Adrenal gland (tissue), 12 donors: ENCODE data around the gene RNF217. TPM values are rescaled to one million over a fixed set of nuclear protein-coding genes. Genes with fewer than 3 reads are reported as not detected.

Experiments
- DNase-seq, 7 donors: peaks; one replicate each; pipeline ENCODE4 v3.0.0-alpha.2; 2019 to 2020
- H3K27ac ChIP-seq, 5 donors: fragments of 200-600 bp; sonication (generic) in 4 of 5; 1 replicate in 3 of 5; 2 replicates in 2 of 5; pipeline versions ENCODE4 v1.5.1 to v1.8.0; 2016 to 2020; ENCODE audit warnings: mild to moderate bottlenecking in 1 of 5
- H3K27me3 ChIP-seq: fragments of 200-600 bp; 2 replicates; pipeline ENCODE4 v1.8.0; 2021
- H3K36me3 ChIP-seq, 2 donors: fragments of 200-600 bp; replicated peaks in 1 of 2; 1 replicate in 1 of 2; 2 replicates in 1 of 2; pipeline versions ENCODE4 v1.5.1 to v1.8.0; 2018 to 2022
- H3K4me1 ChIP-seq, 2 donors: fragments of 200-600 bp; replicated peaks in 1 of 2; 1 replicate in 1 of 2; 2 replicates in 1 of 2; pipeline versions ENCODE4 v1.5.1 to v1.8.0; 2018 to 2021
- H3K4me3 ChIP-seq, 4 donors: fragments of 200-600 bp; sonication (generic) in 3 of 4; one replicate each; pipeline ENCODE4 v1.5.1; 2016 to 2018
- H3K9me3 ChIP-seq, 3 donors: fragments of 200-600 bp; sonication (generic) in 1 of 3; replicated peaks in 1 of 3; 1 replicate in 2 of 3; 2 replicates in 1 of 3; pipeline versions ENCODE4 v1.5.1 to v1.8.0; 2016 to 2021
- CTCF ChIP-seq, 6 experiments: fragments of 450-650 bp in 4 of 6; fragments of 200-600 bp in 2 of 6; sonication (generic) in 1 of 6; IDR thresholded peaks; 1 replicate in 5 of 6; 2 replicates in 1 of 6; pipeline versions ENCODE4 v1.5.1 to v1.8.0; 2016 to 2021; ENCODE audit warnings: antibody characterized with exemption in 6 of 6, mild to moderate bottlenecking in 2 of 6, moderate library complexity in 1 of 6
- POLR2A ChIP-seq, 2 donors: fragments of 450-650 bp; IDR thresholded peaks; one replicate each; pipeline ENCODE4 v1.6.1; 2017; ENCODE audit warnings: antibody characterized with exemption in 2 of 2, mild to moderate bottlenecking in 2 of 2, moderate library complexity in 1 of 2
- WGBS, 4 donors: extraction: QIAGEN DNeasy Blood & Tissue Kit in 2 of 4; methylation state at CpG; one replicate each; pipeline versions ENCODE4 v1.1.5 to v1.1.7; 2013 to 2017; 5-methylcytosine and 5-hydroxymethylcytosine counted together
- intact Hi-C, 2 donors: fragments of 100-400 bp; cut with DNase I; formaldehyde crosslinking; loops; one replicate each; pipeline versions ENCODE4 v1.14.1 to v1.15.0; 2022 to 2023
- polyA plus RNA-seq, 3 donors: library from polyadenylated mRNA; stranded (reverse); fragments of 200-250 nt in 2 of 3; fragments of 350-450 nt in 1 of 3; fragmentation: Illumina TruSeq in 1 of 3; extraction: RNeasy Lipid Tissue Mini Kit (QIAGEN cat#74804) in 1 of 3; gene quantifications; one replicate each; pipeline ENCODE4 v1.2.3, GENCODE V29; 2013 to 2014
- total RNA-seq, 9 donors: library from RNA; depleted of rRNA in 4 of 9; stranded (reverse); fragments of >200 nt in 4 of 9; fragments of 120-200 nt in 1 of 9; fragmentation: NEBNext Ultra II Directional in 1 of 9; extraction: Animal tissue kit (Norgen Biotek cat#: 25700) in 1 of 9; gene quantifications; one replicate each; pipeline versions ENCODE4 v1.1.0 to v1.2.4, GENCODE V29; 2013 to 2023
- donor health status: healthy with polysubstance abuse.
- donor health status: Bipolar disorder and iron deficiency.
- donor health status: DM: yes; HTN: yes; CAD: no.
- donor health status: DM: no; HTN: no; CAD: no.
- donor health status: DM: no; HTN: no; CAD: no.
- donor health status: DM: yes; HTN: yes; CAD: no.

The RNF217 gene
- total and polyA plus RNA-seq, 12 donors: 4.6 to 23.0 (median 11.5) TPM

- Histone ChIP-seq H3K9me3 (no peaks in the 10 kb centered on the region), H3K4me1 (no peaks in the 10 kb centered on the region), H3K36me3 (peaks cover 0 to 8% of the 10 kb centered on the region in 2 donors), H3K4me3 (no peak overlapping the region), H3K27ac (no peak overlapping the region), H3K27me3 (no peaks in the 10 kb centered on the region)
- WGBS, 4 donors: 74 to 82% (median 80%) methylated on average over 2 of the region's 2 CpGs
- DNase-seq: no peak
- intact Hi-C loops: no loop called here
- TF ChIP-seq CTCF (IDR thresholded peaks at IDR 0.05) (no peak), POLR2A (IDR thresholded peaks at IDR 0.05) (no peak)
Observed at GRCh38 chr6:125048274-125048673, 86.0 kb downstream of the RNF217 start.

GRCh38 chr6:125050663-125051318, 88.6 kb downstream of the RNF217 start:
- DNase-seq: no peak
- peaks cover 0 to 1% of the 10 kb centered on the region in 2 donors for H3K36me3 ChIP-seq
- no peaks in the 10 kb centered on the region for H3K4me1 ChIP-seq
- 61 to 67% (median 64%) methylated on average over 4 of the region's 4 CpGs for WGBS, 4 donors
- no peak overlapping the region for H3K27ac ChIP-seq
- intact Hi-C loops: no loop called here
- H3K4me3 ChIP-seq: no peak overlapping the region
- H3K27me3 ChIP-seq: no peaks in the 10 kb centered on the region
- H3K9me3 ChIP-seq: no peaks in the 10 kb centered on the region
- TF ChIP-seq POLR2A (IDR thresholded peaks at IDR 0.05) (no peak), CTCF (IDR thresholded peaks at IDR 0.05) (no peak)

- H3K4me3 ChIP-seq: no peak overlapping the region
- intact Hi-C loops: no loop called here
- no peaks in the 10 kb centered on the region for H3K9me3 ChIP-seq
- no peak overlapping the region for H3K27ac ChIP-seq
- no peak for TF ChIP-seq POLR2A (IDR thresholded peaks at IDR 0.05)
- no peak for TF ChIP-seq CTCF (IDR thresholded peaks at IDR 0.05)
- 85 to 97% (median 95%) methylated on average over 2 of the region's 2 CpGs for WGBS, 4 donors
- no peak for DNase-seq
- H3K4me1 ChIP-seq: no peaks in the 10 kb centered on the region
- H3K36me3 ChIP-seq: no peaks in the 10 kb centered on the region
- H3K27me3 ChIP-seq: no peaks in the 10 kb centered on the region
Observed at GRCh38 chr6:125053809-125054208, 91.6 kb downstream of the RNF217 start.

GRCh38 chr6:125054331-125054730, 92.1 kb downstream of the RNF217 start:
- no peak for DNase-seq
- intact Hi-C loops: no loop called here
- Histone ChIP-seq H3K4me3 (no peak overlapping the region), H3K27me3 (no peaks in the 10 kb centered on the region), H3K4me1 (no peaks in the 10 kb centered on the region), H3K27ac (no peak overlapping the region), H3K9me3 (no peaks in the 10 kb centered on the region), H3K36me3 (no peaks in the 10 kb centered on the region)
- TF ChIP-seq POLR2A (IDR thresholded peaks at IDR 0.05) (no peak), CTCF (IDR thresholded peaks at IDR 0.05) (no peak)
- WGBS, 4 donors: 90 to 94% (median 93%) methylated on average over 2 of the region's 2 CpGs
